Activated CD8-positive, alpha-beta T cell treated with anti-CD3 and anti-CD28 coated beads for 36 hours (primary cell): Measurements from ENCODE around the gene PMS1. TPM values are rescaled to one million over a fixed set of nuclear protein-coding genes. Genes with fewer than 3 reads are reported as not detected.

ENCODE experiments used
- ATAC-seq: fragments of 200-7000 bp; cut with Tn5 transposase; one replicate; pipeline ENCODE4 v1.10.0; 2021; ENCODE audit warnings: mild to moderate bottlenecking, moderate library complexity
- CTCF ChIA-PET: fragments of 350-600 bp; sonication (Branson Sonifier 250); formaldehyde crosslinking; loops from one replicate; lab custom pipeline; 2021; ENCODE audit warnings: antibody characterized with exemption; lab: Charles Lee
- POLR2A ChIA-PET: fragments of 350-600 bp; sonication (Branson Sonifier 250); formaldehyde crosslinking; loops from one replicate; lab custom pipeline; 2021; ENCODE audit warnings: antibody characterized with exemption; lab: Charles Lee
- DNase-seq: peaks from one replicate; pipeline ENCODE4 v3.0.0-alpha.2; 2020
- H3K27ac Mint-ChIP-seq: one replicate; pipeline ENCODE4 v1.8.0; 2021; ENCODE audit warnings: mild to moderate bottlenecking, mixed read lengths
- H3K27me3 Mint-ChIP-seq: one replicate; pipeline ENCODE4 v1.8.0; 2021; ENCODE audit warnings: mixed read lengths
- H3K36me3 Mint-ChIP-seq: one replicate; pipeline ENCODE4 v1.8.0; 2021; ENCODE audit warnings: low read depth, mixed read lengths
- H3K4me1 Mint-ChIP-seq: one replicate; pipeline ENCODE4 v1.8.0; 2021; ENCODE audit warnings: low read depth, mixed read lengths
- H3K4me3 Mint-ChIP-seq: one replicate; pipeline ENCODE4 v1.8.0; 2021; ENCODE audit warnings: mild to moderate bottlenecking, moderate library complexity, mixed read lengths
- H3K9me3 Mint-ChIP-seq: one replicate; pipeline ENCODE4 v1.8.0; 2021; ENCODE audit warnings: mixed read lengths
- intact Hi-C: fragments of 100-400 bp; cut with micrococcal nuclease; formaldehyde crosslinking; loops from one replicate; pipeline ENCODE4 v1.10.0; 2022
- total RNA-seq, 2 experiments: library from RNA; stranded (reverse); gene quantifications; one replicate each; pipeline ENCODE4 v1.2.3, GENCODE V29; 2021
- TF ChIP-seq, protein P1 (sequence below): fragments of 200-600 bp; IDR thresholded peaks from one replicate; pipeline ENCODE4 v1.8.0; 2022; ENCODE audit warnings: antibody characterized with exemption, mild to moderate bottlenecking

The PMS1 gene
- total RNA-seq, 2 experiments from 2014 or later = 44.3 to 58.5 TPM

DNA sequence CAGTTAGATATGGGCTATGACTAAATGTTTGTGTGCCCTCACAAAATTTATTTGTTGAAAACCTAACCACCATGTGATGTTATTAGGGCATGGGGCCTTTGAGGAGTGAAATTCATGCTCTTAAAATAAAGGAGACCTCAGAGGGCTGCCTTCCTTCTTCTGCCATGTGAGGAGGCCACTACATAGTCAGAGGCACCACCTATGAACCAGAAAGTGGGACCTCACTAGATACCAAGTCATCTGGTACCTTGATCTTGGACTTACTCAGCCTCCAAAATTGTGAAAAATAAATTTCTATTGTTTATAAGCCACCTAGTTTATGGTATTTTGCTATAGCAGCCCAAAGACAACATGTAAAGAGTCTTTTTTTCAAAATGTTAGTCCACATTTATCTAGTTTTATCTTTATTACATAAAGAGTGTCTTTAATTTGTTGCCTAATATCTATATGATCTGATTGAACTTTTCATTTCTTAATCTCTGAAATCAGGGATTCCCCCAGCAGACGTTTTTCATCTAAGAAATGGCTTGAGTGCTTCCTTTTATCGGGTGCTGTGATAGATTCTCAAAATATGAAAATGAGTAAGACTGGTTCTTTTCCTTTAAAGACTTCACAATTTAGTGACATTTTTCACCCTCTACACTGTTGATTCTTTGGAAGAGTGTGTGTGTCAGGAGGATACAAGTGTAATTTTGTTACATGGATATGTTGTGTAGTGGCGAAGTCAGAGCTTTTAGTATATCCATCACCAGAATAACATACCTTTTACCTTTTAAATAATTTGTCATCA is 34.2 kb downstream of the PMS1 start:
- ChIA-PET CTCF (no interaction called here), POLR2A (interaction anchor here (1.3 kb wide), 1 partner anchor 34 kb away, joined by 6 read pairs; the partner anchor contains the start of genes ORMDL1 and PMS1)
- peak; percentile 3 for DNase-seq
- ATAC-seq = peak; percentile 63
- intact Hi-C loops = no loop called here
- no peak overlapping the region for H3K4me3 Mint-ChIP-seq
- TF ChIP-seq, protein P1, sequence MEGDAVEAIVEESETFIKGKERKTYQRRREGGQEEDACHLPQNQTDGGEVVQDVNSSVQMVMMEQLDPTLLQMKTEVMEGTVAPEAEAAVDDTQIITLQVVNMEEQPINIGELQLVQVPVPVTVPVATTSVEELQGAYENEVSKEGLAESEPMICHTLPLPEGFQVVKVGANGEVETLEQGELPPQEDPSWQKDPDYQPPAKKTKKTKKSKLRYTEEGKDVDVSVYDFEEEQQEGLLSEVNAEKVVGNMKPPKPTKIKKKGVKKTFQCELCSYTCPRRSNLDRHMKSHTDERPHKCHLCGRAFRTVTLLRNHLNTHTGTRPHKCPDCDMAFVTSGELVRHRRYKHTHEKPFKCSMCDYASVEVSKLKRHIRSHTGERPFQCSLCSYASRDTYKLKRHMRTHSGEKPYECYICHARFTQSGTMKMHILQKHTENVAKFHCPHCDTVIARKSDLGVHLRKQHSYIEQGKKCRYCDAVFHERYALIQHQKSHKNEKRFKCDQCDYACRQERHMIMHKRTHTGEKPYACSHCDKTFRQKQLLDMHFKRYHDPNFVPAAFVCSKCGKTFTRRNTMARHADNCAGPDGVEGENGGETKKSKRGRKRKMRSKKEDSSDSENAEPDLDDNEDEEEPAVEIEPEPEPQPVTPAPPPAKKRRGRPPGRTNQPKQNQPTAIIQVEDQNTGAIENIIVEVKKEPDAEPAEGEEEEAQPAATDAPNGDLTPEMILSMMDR = no peak
- H3K4me1 Mint-ChIP-seq = peaks cover 19% of the 10 kb centered on the region
- H3K36me3 Mint-ChIP-seq = peaks cover 53% of the 10 kb centered on the region
- H3K27ac Mint-ChIP-seq = peak overlapping the region; percentile 86
- H3K27me3 Mint-ChIP-seq = no peaks in the 10 kb centered on the region
- H3K9me3 Mint-ChIP-seq = peaks cover 2% of the 10 kb centered on the region

DNA sequence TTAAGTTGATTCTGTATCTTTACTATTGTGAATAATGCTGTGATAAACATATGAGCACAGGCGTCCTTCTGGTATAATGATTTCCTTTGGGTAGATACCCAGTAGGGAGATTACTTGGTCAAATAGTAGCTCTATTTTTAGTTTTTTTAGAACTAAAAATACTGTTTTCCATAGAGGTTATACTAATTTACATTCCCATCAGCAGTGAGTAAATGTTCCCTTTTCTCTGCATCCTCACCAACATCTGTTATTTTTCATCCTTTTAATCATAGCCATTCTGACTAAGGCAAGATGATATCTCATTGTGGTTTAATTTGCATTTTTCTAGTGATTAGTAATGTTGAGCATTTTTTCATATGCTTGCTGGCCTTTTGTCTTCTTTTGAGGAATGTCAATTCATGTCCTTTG is 35.1 kb downstream of the PMS1 start:
- CTCF ChIA-PET = no interaction called here
- Mint-ChIP-seq H3K9me3 (peaks cover 2% of the 10 kb centered on the region), H3K36me3 (peaks cover 45% of the 10 kb centered on the region), H3K27ac (peak overlapping the region; percentile 86), H3K4me1 (peaks cover 19% of the 10 kb centered on the region), H3K27me3 (no peaks in the 10 kb centered on the region), H3K4me3 (no peak overlapping the region)
- POLR2A ChIA-PET = interaction anchor here (0.8 to 1.3 kb wide), 2 partner anchors 12 to 35 kb away, joined by 3 to 6 read pairs; partner anchors contain the start of genes ORMDL1 and PMS1
- intact Hi-C loops = no loop called here
- ATAC-seq (peak; percentile 63), DNase-seq (no peak)
- TF ChIP-seq, protein P1 = no peak

GRCh38 chr2:189821953-189822748 is 37.9 kb downstream of the PMS1 start:
- peaks cover 31% of the 10 kb centered on the region for H3K36me3 Mint-ChIP-seq
- ChIA-PET CTCF (no interaction called here), POLR2A (no interaction called here)
- DNase-seq = no peak
- intact Hi-C loops = no loop called here
- H3K27me3 Mint-ChIP-seq = no peaks in the 10 kb centered on the region
- H3K4me3 Mint-ChIP-seq = no peak overlapping the region
- peaks cover 19% of the 10 kb centered on the region for H3K4me1 Mint-ChIP-seq
- H3K27ac Mint-ChIP-seq = no peak overlapping the region
- ATAC-seq = no peak
- peaks cover 2% of the 10 kb centered on the region for H3K9me3 Mint-ChIP-seq
- TF ChIP-seq, protein P1 = no peak

DNA sequence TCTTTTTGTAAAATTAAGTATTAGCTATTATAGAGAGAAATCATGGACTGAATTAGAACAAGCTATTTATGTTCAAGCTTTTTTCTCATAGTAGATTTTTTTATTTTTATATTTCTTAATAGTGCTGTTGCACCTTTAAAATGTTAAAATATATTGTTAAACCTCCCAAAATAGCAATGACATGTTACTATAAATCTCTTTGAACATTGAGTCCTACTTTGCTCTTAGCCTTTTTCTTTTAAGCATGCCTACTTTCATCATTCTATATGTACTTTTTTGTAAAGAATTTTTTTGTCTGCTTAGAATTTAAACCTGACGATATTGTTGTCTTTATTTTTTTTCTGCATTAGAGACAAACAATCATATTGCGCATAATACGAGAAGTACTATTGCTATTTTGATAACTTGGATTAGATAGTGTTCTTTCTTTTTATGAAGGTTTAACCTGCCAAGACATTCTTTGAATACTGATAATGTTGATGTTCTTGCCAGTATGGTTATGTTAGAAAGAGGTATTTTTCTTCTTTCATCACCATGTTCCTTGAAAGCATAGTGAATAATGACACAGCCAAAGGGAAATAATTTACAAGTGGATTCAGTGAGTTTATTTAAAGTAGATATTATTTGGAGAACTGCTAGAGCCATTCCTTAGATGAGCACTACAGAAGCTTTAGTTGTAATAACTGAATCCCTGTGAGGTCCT is 40.6 kb downstream of the PMS1 start:
- TF ChIP-seq, protein P1 = no peak
- CTCF ChIA-PET = no interaction called here

More for the DNA sequence above, 40.6 kb downstream of the PMS1 start:
- Mint-ChIP-seq H3K9me3 (no peaks in the 10 kb centered on the region), H3K27ac (no peak overlapping the region), H3K4me3 (no peak overlapping the region), H3K27me3 (no peaks in the 10 kb centered on the region), H3K36me3 (peaks cover 23% of the 10 kb centered on the region), H3K4me1 (peaks cover 3% of the 10 kb centered on the region)
- DNase-seq (no peak), ATAC-seq (no peak)
- POLR2A ChIA-PET = no interaction called here
- intact Hi-C loops = no loop called here
